C4-2B (cell line): Measurements from ENCODE around the gene SLC35E2B.

Source experiments
- ZFX ChIP-seq: fragments of 450-650 bp; IDR thresholded peaks from 2 replicates; pipeline ENCODE4 v1.6.1; 2017
- TF ChIP-seq, protein P1 (sequence below): fragments of 450-650 bp; conservative IDR thresholded peaks from 2 replicates; pipeline ENCODE4 v1.5.1; 2017; ENCODE audit warnings: mild to moderate bottlenecking

DNA sequence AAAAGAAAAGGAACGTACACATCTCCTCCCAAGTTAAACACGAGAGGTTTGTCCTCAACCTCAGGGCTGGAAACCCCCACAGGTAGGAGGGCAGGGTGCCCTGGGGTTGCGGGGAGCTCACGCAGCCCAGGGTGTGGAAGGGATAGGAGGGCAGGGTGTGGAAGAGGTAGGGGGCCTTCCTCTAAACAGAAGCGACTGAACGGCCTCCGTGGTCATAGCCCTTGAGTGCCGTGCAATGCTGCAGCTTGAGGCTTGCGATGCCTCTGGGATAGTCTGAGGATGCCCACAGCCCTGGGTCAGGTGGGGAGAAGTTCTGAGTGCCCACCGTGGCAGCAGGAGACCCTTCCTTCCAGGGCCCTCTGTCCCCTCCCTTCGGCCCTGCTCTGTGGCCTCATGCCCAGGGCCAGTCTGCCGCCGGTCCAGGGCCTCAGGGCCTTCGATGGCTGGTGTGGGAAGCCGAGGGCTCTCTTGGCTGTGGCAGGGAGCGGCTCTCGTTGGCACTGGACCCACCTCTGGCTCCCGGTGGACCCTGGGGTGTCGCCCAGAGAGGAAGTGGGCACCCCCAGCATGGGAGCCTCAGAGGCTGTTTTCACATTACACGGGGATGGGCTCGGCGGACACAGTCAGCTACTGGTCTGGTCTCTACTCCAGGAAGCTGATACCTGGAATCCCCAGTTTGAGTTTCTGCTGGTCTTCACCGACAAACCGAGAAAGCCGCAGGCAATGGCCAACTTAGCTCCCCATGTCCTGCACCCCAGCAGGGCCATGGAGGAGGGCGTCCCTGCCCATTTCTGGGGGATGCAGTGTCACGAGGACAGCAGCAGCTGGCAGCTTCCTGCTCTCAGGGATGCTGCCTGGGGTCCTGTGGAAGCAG lies 27.4 kb downstream of the SLC35E2B start:
- TF ChIP-seq, protein P1, sequence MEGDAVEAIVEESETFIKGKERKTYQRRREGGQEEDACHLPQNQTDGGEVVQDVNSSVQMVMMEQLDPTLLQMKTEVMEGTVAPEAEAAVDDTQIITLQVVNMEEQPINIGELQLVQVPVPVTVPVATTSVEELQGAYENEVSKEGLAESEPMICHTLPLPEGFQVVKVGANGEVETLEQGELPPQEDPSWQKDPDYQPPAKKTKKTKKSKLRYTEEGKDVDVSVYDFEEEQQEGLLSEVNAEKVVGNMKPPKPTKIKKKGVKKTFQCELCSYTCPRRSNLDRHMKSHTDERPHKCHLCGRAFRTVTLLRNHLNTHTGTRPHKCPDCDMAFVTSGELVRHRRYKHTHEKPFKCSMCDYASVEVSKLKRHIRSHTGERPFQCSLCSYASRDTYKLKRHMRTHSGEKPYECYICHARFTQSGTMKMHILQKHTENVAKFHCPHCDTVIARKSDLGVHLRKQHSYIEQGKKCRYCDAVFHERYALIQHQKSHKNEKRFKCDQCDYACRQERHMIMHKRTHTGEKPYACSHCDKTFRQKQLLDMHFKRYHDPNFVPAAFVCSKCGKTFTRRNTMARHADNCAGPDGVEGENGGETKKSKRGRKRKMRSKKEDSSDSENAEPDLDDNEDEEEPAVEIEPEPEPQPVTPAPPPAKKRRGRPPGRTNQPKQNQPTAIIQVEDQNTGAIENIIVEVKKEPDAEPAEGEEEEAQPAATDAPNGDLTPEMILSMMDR, result no peak
- TF ChIP-seq ZFX, result no peak
